HTR-8/SVneo (cell line): ENCODE data around the gene IST1.
"Not testable (repeated sequence)": the region's sequence is repeated elsewhere in the genome, so short reads cannot be mapped to it uniquely, and the experiment has no call there.

Source experiments
- DNase-seq: peaks from one replicate; pipeline ENCODE4 v3.0.0; 2011; ENCODE audit warnings: low spot score, mixed read lengths; ENCODE audit not compliant: insufficient read length
- FAIRE-seq: peaks from 2 replicates; lab custom pipeline; 2011; peaks lifted over from hg19 to GRCh38; lab: Jason Lieb, UNC

Gene IST1

GRCh38 chr16:71878911-71879310, 16.4 kb upstream of the IST1 start:
- FAIRE-seq (no peak), DNase-seq (no peak)

GRCh38 chr16:71880176-71880575, 15.2 kb upstream of the IST1 start:
- no peak for DNase-seq
- FAIRE-seq: no peak

- no peak for FAIRE-seq
- DNase-seq: peak; percentile 81
Measured at GRCh38 chr16:71882505-71883167, 12.7 kb upstream of the IST1 start.

GRCh38 chr16:71883168-71883848, 12.0 kb upstream of the IST1 start:
- FAIRE-seq: no peak

DNA sequence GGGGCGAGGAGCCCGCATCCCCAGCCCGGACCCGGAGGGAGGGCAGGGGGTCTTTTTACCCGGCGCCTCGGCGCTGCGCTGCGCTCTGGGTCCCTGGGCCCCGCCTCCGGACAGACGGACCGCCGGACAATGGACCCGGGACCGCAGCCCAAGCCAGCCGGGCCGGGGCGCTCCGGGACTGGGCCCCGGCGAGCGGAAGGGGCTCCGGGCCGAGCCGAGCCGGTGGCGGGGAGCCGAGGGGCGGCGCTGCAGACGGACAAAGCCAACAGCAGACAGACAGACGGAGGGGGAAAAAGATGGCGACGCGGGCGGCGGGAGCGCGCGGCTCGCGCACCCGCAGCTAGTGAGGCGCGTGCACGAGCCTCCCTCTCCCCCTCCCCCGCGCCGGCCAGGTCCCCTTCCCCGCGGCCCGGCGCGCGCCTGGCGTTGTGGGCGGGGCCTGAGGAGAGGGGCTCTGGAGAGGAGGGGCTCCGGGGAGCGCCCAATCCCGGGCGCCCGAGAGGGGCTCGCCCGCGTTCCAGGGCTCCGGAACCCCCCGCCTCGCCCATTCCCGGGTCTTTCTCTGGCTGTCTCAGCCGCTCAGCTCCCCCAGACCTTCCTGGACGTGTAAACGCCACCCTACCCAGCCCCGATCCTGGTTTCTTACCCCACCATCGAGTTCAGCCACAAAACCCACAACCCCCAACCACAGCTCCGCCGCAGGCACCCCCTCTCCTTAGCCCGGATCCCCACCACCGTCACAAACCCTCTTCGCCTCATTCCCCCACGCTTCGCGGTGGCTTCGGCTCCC, 11.3 kb upstream of the IST1 start, which contains the start of gene ZNF821:
TSS of gene ZNF821 (minus strand) at position 334 of the 790 bp plus-strand sequence. CDS start 4,236 bp downstream, outside the sequence.
- peak; percentile 76 for FAIRE-seq
- DNase-seq: peak; percentile 93

More at GRCh38 chr16:71883168-71883848, 12.0 kb upstream of the IST1 start:
- DNase-seq: peak; percentile 41

DNA sequence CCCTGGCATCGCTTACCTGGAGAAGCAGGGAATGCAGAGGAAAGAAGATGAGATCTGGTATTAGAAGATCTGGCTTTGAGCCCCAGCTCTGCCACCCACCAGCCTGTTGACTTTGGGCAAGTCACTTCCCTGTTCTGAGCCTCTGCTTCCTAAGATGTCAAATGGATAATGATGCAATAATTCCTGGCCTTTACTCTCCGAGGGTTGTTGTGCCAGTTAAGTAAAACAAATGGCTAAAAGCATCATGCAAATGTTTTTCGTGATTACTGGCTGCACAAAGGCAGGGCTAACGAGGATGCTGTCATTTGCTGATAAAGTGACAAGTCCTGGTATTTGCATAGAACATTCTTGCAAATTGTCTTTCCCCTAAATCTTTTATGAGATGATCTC, 10.1 kb upstream of the IST1 start:
- no peak for FAIRE-seq
- no peak for DNase-seq

- no peak for FAIRE-seq
Measured at GRCh38 chr16:71889147-71889546, 6.2 kb upstream of the IST1 start.

DNA sequence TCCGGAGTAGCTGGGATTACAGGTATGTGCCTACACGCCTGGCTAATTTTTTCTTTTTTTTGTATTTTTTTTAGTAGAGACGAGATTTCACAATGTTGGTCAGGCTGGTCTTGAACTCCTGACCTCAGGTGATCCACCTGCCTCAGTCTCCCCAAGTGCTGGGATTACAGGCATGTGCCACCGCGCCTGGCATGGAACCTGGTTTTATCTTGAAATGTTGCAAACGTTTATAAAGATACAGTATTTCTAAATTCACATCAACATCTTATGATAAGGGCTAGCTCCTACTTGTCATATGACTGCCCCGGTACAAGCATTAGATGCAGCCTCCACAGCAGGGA, 1.5 kb upstream of the IST1 start:
- FAIRE-seq: no peak
- no peak for DNase-seq

More at GRCh38 chr16:71889147-71889546, 6.2 kb upstream of the IST1 start:
- no peak for DNase-seq

DNA sequence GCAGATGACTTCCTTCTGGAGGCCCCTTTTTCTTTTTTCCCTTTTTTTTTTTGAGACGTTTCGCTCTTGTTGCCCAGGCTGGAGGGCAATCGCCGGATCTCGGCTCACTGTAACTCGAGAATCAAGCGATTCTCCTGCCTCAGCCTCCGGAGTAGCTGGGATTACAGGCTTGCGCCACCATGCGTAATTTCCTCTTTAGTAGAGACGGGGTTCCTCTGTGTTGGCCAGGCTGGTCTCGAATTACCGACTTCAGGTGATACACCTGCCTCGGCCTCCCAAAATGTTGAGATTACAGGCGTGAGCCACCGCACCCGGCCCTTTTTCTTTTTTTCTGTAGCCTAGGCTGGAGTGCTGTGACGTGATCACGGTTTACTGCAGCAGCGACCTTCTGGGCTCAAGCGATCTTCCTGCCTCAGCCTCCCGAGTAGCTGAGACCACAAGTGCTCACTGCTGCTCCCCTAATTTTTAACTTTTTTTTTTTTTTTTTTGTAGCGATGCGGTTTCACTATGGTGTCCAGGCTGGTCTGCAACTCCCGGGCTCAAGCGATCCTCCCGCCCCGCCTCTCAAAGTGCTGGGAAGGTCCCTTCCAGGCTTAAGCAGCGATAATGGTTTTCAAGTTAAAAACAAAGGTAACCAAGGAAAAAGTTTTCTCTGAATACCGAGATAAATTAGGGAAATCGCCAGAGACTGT, 956 bp upstream of the IST1 start:
- FAIRE-seq (no peak), DNase-seq (peak; percentile 46)

DNA sequence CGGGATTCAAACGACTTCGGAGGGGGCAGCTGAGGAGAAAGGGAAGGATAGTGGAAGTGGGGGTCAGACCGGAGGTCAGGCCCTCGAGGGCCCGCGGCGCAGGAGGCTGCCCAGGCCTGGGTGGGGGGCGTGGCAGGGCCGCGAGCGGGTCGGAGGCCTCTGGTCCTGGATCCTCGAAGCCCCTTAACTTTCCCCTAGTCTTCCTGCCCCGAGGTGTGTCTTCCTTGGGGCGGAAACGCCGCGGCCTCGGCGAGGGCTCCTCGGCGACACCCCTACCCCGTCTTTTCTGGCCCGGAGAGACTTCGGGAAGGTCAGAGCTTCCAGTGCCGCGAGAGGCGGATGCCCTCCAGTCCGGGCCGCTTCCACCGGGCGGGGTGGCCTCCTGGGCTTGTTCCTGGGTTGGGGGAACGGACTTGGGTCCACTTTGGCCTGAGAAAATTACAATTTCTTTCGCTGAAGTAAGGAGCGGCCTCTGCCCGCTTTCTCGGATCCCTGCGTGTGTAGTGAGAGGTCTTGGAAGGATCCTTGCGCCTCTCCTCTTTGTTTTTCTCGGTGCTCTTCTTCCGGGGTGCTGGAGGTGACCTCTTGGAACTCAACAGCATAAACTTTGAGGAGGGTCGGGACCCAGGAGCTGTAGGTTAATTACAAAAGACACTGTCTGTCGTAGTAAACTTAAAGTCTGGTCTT, 491 bp downstream of the IST1 start:
- FAIRE-seq (no peak), DNase-seq (peak; percentile 43)

GRCh38 chr16:71896764-71897368, 1.5 kb downstream of the IST1 start:
- FAIRE-seq (no peak), DNase-seq (no peak)

DNA sequence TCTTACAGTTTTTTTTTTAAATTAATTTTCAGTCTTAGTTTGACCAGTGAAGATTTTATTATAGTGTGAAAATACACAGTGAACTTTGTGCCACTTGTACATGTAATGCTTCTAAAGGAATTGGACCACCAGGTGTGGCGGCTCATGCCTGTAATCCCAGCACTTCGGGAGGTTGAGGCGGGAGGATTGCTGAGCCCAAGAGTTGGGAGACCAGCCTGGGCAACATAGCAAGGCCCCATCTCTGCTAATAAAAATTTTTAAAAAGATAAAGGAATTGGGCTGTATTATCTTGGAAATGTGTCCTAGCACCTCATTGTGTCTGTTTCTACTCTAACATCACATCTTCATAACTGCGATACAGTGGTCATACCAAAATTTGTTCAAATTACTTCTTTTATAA, 3.8 kb downstream of the IST1 start:
- FAIRE-seq (no peak), DNase-seq (no peak)

- FAIRE-seq (no peak), DNase-seq (no peak)
Measured at GRCh38 chr16:71902656-71903365, 7.5 kb downstream of the IST1 start.

GRCh38 chr16:71903608-71904007, 8.3 kb downstream of the IST1 start:
- peak; percentile 42 for FAIRE-seq
- no peak for DNase-seq

GRCh38 chr16:71904239-71904638, 8.9 kb downstream of the IST1 start:
- DNase-seq: no peak
- FAIRE-seq: no peak

- not testable (repeated sequence) for DNase-seq, FAIRE-seq
Measured at GRCh38 chr16:71905765-71906164, 10.4 kb downstream of the IST1 start.

DNA sequence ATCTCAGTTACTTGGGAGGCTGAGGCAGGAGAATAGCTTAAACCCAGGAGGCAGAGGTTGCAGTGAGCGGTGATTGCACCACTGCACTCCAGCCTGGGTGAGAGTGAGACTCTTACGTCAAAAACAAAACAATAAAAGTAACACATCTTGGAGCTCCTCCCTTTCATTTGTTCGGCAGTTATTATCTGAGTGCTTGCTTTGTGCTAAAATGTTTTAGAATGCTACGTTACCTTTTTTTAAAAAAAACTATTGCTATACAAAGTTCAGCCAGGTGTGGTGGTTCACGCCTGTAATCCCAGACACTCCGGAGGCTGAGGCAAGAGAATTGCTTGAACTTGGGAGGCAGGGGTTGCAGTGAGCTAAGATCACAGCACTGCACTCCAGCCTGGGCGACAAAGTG, 15.8 kb downstream of the IST1 start:
- no peak for DNase-seq
- FAIRE-seq: no peak

DNA sequence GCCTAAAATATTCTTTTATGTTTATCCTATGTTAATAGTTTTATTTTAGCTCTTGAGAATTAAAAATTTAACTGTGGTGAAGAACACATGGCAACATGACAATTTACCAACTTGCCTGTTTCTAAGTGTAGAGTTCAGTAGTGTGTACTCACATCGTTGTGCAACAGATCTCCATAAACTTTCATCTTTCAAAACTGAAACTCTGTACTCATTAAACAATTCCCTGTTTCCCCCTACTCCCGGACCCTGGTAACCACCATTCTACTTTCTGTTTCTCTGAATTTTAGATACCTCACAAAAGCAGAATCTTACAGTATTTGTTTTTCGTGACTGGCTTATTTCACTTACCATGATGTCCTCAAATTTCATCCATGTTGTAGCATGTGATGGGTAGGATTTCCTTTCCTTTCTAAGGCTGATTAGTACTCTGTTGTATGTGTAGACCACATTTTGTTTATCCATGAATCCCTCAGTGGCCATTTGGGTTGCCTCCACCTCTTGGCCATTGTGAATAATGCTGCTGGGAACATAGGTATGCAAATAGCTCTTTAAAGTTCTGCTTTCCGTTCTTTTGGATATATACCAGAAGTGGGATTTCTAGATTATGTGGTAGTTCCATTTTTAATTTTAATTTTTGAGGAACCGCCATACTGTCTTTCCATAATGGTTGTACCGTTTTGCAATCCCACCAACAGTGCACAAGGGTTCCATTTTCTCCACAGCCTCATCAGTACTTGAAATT, 17.4 kb downstream of the IST1 start:
- no peak for DNase-seq
- no peak for FAIRE-seq
